ENCODE data around the gene PCDHGA1.
"Not testable (repeated sequence)": the region's sequence is repeated elsewhere in the genome, so short reads cannot be mapped to it uniquely, and the experiment has no call there.

Gene PCDHGA1

DNA sequence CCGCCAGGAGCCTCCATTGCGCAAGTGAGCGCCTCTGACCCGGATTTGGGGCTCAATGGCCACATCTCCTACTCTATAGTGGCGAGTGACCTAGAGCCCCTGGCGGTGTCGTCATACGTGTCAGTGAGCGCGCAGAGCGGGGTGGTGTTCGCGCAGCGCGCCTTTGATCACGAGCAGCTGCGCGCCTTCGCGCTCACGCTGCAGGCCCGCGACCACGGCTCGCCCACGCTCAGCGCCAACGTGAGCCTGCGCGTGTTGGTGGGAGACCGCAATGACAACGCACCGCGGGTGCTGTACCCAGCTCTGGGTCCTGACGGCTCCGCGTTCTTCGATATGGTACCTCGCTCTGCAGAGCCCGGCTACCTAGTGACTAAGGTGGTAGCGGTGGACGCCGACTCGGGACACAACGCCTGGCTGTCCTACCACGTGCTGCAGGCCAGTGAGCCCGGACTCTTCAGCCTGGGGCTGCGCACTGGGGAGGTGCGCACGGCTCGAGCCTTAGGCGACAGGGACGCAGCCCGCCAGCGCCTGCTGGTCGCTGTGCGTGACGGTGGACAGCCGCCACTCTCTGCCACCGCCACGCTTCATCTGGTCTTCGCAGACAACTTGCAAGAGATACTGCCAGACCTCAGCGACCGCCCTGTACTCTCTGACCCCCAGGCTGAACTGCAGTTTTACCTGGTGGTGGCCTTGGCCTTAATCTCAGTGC lies 79.4 kb downstream of the PCDHGA1 start:
- H3K9me3 ChIP-seq (ENCODE audit: control insufficient read depth in 5 of 5, low read length in 5 of 5), result peaks cover 43 to 71% (median 64%) of the 10 kb centered on the region in 5 donors
- H3K36me3 ChIP-seq (ENCODE audit: control insufficient read depth in 5 of 5, insufficient read depth in 5 of 5, low read length in 5 of 5), result no peaks in the 10 kb centered on the region
- H3K9ac ChIP-seq (ENCODE audit: low read length in 5 of 5), result no peak overlapping the region
- H3K4me1 ChIP-seq (ENCODE audit: control insufficient read depth in 5 of 5, insufficient read depth in 5 of 5, low read length in 5 of 5), result peaks cover 0 to 24% (median 22%) of the 10 kb centered on the region in 5 donors
- H3K4me3 ChIP-seq (ENCODE audit: low read depth in 1 of 5, low read length in 5 of 5), result peak overlapping the region; percentile 36 to 59 (median 51)
- H3K27me3 ChIP-seq (ENCODE audit: control insufficient read depth in 5 of 5, insufficient read depth in 4 of 5, low read length in 5 of 5), result peaks cover 0 to 10% (median 5%) of the 10 kb centered on the region in 5 donors
- no peak overlapping the region for H3K27ac ChIP-seq (ENCODE audit: low read depth, low read length)

DNA sequence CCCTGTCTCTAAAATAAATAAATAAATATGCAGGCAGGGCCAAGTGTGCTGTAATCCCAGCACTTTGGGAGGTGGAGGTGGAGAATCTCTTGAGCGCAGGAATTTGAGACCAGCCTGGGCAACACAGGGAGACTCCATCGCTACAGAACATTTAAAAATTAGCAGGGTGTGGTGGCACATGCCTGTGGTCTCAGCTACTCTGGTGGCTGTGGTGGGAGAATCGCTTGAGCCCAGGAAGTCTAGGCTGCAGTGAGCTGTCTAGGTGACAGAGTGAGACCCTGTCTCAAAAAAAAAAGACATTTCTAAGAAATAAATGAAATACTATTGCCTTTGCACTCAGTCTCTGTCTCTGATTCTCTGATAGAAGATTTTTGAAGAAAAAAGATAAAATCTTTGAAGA lies 81.3 kb downstream of the PCDHGA1 start:
- peaks cover 38 to 66% (median 60%) of the 10 kb centered on the region in 5 donors for H3K9me3 ChIP-seq (ENCODE audit: control insufficient read depth in 5 of 5, low read length in 5 of 5)

DNA sequence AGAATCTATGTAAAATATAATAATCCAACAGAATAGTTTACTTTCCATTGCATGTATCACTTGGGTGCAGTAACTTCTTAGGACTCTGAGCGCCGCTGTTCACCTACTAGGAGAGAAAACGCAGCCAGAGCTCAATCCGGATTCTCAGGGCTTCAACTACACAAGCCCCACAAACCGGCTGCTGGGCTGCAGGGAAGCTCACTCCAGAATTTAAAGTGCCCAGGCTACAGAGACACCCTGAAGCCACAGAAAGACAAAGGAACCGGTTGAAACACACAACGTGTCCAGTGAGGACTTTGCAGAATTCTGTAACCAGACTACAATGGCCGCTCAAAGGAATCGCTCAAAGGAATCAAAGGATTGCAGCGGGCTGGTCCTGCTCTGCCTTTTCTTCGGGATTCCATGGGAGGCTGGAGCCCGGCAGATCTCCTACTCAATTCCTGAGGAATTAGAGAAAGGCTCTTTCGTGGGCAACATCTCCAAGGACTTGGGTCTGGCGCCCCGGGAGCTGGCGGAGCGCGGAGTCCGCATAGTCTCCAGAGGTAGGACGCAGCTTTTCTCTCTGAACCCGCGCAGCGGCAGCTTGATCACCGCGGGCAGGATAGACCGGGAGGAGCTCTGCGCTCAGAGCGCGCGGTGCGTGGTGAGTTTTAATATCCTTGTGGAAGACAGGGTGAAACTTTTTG lies 82.7 kb downstream of the PCDHGA1 start, which contains the start of gene PCDHGA10:
TSS of gene PCDHGA10 (plus strand) at position 134 of the 686 bp plus-strand sequence. CDS start at position 323, 189 bp downstream.
- peak within 1 kb of the TSS in 3 of 5 donors; percentile 30 to 56 (median 32) for H3K9ac ChIP-seq (ENCODE audit: low read length in 5 of 5)

More for the DNA sequence above, 81.3 kb downstream of the PCDHGA1 start:
- Histone ChIP-seq H3K4me3 (ENCODE audit: low read depth in 1 of 5, low read length in 5 of 5) (peak overlapping the region in 4 of 5 donors; percentile 5 to 36 (median 10)), H3K4me1 (ENCODE audit: control insufficient read depth in 5 of 5, insufficient read depth in 5 of 5, low read length in 5 of 5) (peaks cover 0 to 24% (median 22%) of the 10 kb centered on the region in 5 donors), H3K9ac (ENCODE audit: low read length in 5 of 5) (no peak overlapping the region), H3K36me3 (ENCODE audit: control insufficient read depth in 5 of 5, insufficient read depth in 5 of 5, low read length in 5 of 5) (no peaks in the 10 kb centered on the region), H3K27me3 (ENCODE audit: control insufficient read depth in 5 of 5, insufficient read depth in 4 of 5, low read length in 5 of 5) (peaks cover 0 to 10% (median 5%) of the 10 kb centered on the region in 5 donors), H3K27ac (ENCODE audit: low read depth, low read length) (no peak overlapping the region)

DNA sequence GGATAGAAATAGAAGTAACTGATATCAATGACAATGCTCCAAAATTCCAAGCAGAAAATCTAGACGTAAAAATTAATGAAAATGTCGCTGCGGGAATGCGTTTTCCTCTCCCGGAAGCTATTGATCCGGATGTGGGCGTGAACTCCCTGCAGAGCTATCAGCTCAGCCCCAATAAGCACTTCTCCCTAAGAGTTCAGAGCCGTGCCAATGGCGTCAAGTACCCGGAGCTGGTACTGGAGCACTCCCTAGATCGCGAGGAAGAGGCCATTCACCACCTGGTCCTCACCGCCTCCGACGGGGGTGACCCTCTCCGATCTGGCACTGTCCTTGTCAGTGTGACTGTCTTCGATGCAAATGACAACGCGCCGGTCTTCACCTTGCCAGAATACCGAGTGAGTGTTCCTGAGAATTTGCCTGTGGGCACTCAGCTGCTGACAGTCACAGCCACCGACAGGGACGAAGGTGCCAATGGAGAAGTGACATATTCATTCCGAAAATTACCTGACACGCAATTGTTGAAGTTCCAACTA lies 83.3 kb downstream of the PCDHGA1 start:
- H3K9ac ChIP-seq (ENCODE audit: low read length in 5 of 5), result peak overlapping the region in 1 of 5 donors; percentile 56
- H3K9me3 ChIP-seq (ENCODE audit: control insufficient read depth in 5 of 5, low read length in 5 of 5), result peaks cover 36 to 65% (median 54%) of the 10 kb centered on the region in 5 donors
- H3K4me1 ChIP-seq (ENCODE audit: control insufficient read depth in 5 of 5, insufficient read depth in 5 of 5, low read length in 5 of 5), result peaks cover 0 to 30% (median 23%) of the 10 kb centered on the region in 5 donors
- H3K36me3 ChIP-seq (ENCODE audit: control insufficient read depth in 5 of 5, insufficient read depth in 5 of 5, low read length in 5 of 5), result no peaks in the 10 kb centered on the region
- no peak overlapping the region for H3K27ac ChIP-seq (ENCODE audit: low read depth, low read length)
- H3K27me3 ChIP-seq (ENCODE audit: control insufficient read depth in 5 of 5, insufficient read depth in 4 of 5, low read length in 5 of 5), result peaks cover 0 to 10% (median 5%) of the 10 kb centered on the region in 5 donors
- H3K4me3 ChIP-seq (ENCODE audit: low read depth in 1 of 5, low read length in 5 of 5), result peak overlapping the region; percentile 56 to 76 (median 68)

More for the DNA sequence above, 82.7 kb downstream of the PCDHGA1 start, which contains the start of gene PCDHGA10:
- no peak within 1 kb of the TSS for H3K27ac ChIP-seq (ENCODE audit: low read depth, low read length)
- peaks cover 33 to 65% (median 52%) of the 10 kb centered on the region in 5 donors for H3K9me3 ChIP-seq (ENCODE audit: control insufficient read depth in 5 of 5, low read length in 5 of 5)
- H3K4me1 ChIP-seq (ENCODE audit: control insufficient read depth in 5 of 5, insufficient read depth in 5 of 5, low read length in 5 of 5), result peaks cover 0 to 27% (median 25%) of the 10 kb centered on the region in 5 donors
- H3K4me3 ChIP-seq (ENCODE audit: low read depth in 1 of 5, low read length in 5 of 5), result peak within 1 kb of the TSS; percentile 56 to 78 (median 68)
- H3K36me3 ChIP-seq (ENCODE audit: control insufficient read depth in 5 of 5, insufficient read depth in 5 of 5, low read length in 5 of 5), result no peaks in the 10 kb centered on the region
- H3K27me3 ChIP-seq (ENCODE audit: control insufficient read depth in 5 of 5, insufficient read depth in 4 of 5, low read length in 5 of 5), result peaks cover 0 to 10% (median 5%) of the 10 kb centered on the region in 5 donors

DNA sequence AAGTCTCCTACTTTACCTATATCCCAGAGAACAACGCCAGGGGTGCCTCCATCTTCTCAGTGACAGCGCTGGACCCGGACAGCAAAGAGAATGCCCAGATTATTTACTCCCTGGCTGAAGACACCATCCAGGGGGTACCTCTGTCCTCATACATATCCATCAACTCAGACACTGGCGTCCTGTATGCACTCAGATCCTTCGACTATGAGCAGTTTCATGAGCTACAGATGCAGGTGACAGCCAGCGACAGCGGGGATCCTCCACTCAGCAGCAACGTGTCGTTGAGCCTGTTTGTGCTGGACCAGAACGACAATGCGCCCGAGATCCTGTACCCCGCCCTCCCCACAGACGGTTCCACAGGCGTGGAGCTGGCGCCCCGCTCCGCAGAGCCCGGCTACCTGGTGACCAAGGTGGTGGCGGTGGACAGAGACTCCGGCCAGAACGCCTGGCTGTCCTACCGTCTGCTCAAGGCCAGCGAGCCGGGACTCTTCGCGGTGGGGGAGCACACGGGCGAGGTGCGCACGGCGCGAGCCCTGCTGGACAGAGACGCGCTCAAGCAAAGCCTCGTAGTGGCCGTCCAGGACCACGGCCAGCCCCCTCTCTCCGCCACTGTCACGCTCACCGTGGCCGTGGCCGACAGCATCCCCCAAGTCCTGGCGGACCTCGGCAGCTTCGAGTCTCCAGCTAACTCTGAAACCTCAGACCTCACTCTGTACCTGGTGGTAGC lies 84.4 kb downstream of the PCDHGA1 start:
- H3K4me1 ChIP-seq (ENCODE audit: control insufficient read depth in 5 of 5, insufficient read depth in 5 of 5, low read length in 5 of 5), result peaks cover 0 to 34% (median 19%) of the 10 kb centered on the region in 5 donors
- H3K27me3 ChIP-seq (ENCODE audit: control insufficient read depth in 5 of 5, insufficient read depth in 4 of 5, low read length in 5 of 5); H3K36me3 ChIP-seq (ENCODE audit: control insufficient read depth in 5 of 5, insufficient read depth in 5 of 5, low read length in 5 of 5); H3K27ac ChIP-seq (ENCODE audit: low read depth, low read length); H3K9ac ChIP-seq (ENCODE audit: low read length in 5 of 5): not testable (repeated sequence)
- peaks cover 42 to 65% (median 55%) of the 10 kb centered on the region in 5 donors for H3K9me3 ChIP-seq (ENCODE audit: control insufficient read depth in 5 of 5, low read length in 5 of 5)
- H3K4me3 ChIP-seq (ENCODE audit: low read depth in 1 of 5, low read length in 5 of 5), result peak overlapping the region in 3 of 5 donors; percentile 20 to 63 (median 46)

DNA sequence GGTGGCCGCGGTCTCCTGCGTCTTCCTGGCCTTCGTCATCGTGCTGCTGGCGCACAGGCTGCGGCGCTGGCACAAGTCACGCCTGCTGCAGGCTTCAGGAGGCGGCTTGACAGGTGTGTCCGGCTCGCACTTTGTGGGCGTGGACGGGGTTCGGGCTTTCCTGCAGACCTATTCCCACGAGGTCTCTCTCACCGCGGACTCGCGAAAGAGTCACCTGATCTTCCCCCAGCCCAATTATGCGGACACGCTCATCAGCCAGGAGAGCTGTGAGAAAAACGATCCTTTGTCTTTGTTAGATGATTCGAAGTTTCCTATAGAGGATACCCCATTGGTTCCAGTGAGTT lies 84.9 kb downstream of the PCDHGA1 start:
- not testable (repeated sequence) for H3K9ac ChIP-seq (ENCODE audit: low read length in 5 of 5); H3K27ac ChIP-seq (ENCODE audit: low read depth, low read length); H3K36me3 ChIP-seq (ENCODE audit: control insufficient read depth in 5 of 5, insufficient read depth in 5 of 5, low read length in 5 of 5); H3K27me3 ChIP-seq (ENCODE audit: control insufficient read depth in 5 of 5, insufficient read depth in 4 of 5, low read length in 5 of 5)
- Histone ChIP-seq H3K4me3 (ENCODE audit: low read depth in 1 of 5, low read length in 5 of 5) (peak overlapping the region in 1 of 5 donors; percentile 12), H3K4me1 (ENCODE audit: control insufficient read depth in 5 of 5, insufficient read depth in 5 of 5, low read length in 5 of 5) (peaks cover 0 to 29% (median 15%) of the 10 kb centered on the region in 5 donors), H3K9me3 (ENCODE audit: control insufficient read depth in 5 of 5, low read length in 5 of 5) (peaks cover 41 to 64% (median 55%) of the 10 kb centered on the region in 5 donors)

DNA sequence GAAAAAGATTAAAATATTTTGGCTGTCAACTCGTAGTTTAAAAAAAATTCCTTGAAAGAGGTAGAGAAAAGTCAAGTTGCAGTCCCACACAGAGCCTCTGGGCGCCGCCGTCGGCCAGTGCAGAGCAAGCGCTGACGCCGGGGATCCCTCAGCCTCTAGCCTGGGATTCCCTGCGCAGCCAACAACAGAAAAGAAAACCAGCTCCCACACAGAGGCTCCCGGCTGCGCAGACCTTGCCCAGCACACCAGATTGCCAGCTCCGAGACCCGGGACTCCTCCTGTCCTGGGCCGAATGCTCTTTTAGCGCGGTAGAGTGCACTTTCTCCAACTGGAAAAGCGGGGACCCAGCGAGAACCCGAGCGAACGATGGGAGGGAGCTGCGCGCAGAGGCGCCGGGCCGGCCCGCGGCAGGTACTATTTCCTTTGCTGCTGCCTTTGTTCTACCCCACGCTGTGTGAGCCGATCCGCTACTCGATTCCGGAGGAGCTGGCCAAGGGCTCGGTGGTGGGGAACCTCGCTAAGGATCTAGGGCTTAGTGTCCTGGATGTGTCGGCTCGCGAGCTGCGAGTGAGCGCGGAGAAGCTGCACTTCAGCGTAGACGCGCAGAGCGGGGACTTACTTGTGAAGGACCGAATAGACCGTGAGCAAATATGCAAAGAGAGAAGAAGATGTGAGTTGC lies 87.3 kb downstream of the PCDHGA1 start, which contains the start of gene PCDHGB7:
TSS of gene PCDHGB7 (plus strand) at position 184 of the 679 bp plus-strand sequence. CDS start at position 367, 183 bp downstream.
- peaks cover 0 to 38% (median 21%) of the 10 kb centered on the region in 5 donors for H3K4me1 ChIP-seq (ENCODE audit: control insufficient read depth in 5 of 5, insufficient read depth in 5 of 5, low read length in 5 of 5)
- H3K9ac ChIP-seq (ENCODE audit: low read length in 5 of 5), result peak within 1 kb of the TSS in 2 of 5 donors; percentile 9 to 38
- peaks cover 44 to 73% (median 66%) of the 10 kb centered on the region in 5 donors for H3K9me3 ChIP-seq (ENCODE audit: control insufficient read depth in 5 of 5, low read length in 5 of 5)
- H3K27ac ChIP-seq (ENCODE audit: low read depth, low read length); H3K36me3 ChIP-seq (ENCODE audit: control insufficient read depth in 5 of 5, insufficient read depth in 5 of 5, low read length in 5 of 5); H3K27me3 ChIP-seq (ENCODE audit: control insufficient read depth in 5 of 5, insufficient read depth in 4 of 5, low read length in 5 of 5): not testable (repeated sequence)
- peak within 1 kb of the TSS; percentile 45 to 68 (median 60) for H3K4me3 ChIP-seq (ENCODE audit: low read depth in 1 of 5, low read length in 5 of 5)

DNA sequence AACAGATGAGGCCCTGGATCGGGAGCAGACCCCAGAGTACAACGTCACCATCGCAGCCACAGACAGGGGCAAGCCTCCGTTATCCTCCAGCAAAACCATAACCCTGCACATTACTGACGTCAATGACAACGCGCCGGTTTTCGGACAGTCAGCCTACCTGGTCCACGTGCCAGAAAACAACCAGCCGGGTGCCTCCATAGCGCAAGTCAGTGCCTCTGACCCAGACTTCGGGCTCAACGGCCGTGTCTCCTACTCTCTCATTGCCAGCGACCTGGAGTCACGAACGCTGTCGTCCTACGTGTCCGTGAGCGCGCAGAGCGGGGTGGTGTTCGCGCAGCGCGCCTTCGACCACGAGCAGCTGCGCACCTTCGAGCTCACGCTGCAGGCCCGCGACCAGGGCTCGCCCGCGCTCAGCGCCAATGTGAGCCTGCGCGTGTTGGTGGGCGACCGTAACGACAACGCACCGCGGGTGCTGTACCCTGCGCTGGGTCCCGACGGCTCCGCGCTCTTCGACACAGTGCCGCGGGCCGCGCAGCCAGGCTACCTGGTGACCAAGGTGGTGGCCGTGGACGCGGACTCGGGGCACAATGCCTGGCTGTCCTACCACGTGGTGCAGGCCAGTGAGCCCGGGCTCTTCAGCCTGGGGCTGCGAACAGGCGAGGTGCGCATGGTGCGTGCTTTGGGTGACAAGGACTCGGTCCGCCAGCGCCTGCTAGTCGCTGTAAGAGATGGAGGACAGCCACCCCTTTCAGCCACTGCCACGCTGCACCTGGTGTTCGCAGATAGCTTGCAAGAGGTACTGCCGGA lies 89.0 kb downstream of the PCDHGA1 start:
- Histone ChIP-seq H3K36me3 (ENCODE audit: control insufficient read depth in 5 of 5, insufficient read depth in 5 of 5, low read length in 5 of 5) (no peaks in the 10 kb centered on the region), H3K27me3 (ENCODE audit: control insufficient read depth in 5 of 5, insufficient read depth in 4 of 5, low read length in 5 of 5) (peaks cover 0 to 10% (median 6%) of the 10 kb centered on the region in 5 donors), H3K9me3 (ENCODE audit: control insufficient read depth in 5 of 5, low read length in 5 of 5) (peaks cover 43 to 72% (median 65%) of the 10 kb centered on the region in 5 donors), H3K27ac (ENCODE audit: low read depth, low read length) (no peak overlapping the region), H3K4me1 (ENCODE audit: control insufficient read depth in 5 of 5, insufficient read depth in 5 of 5, low read length in 5 of 5) (peaks cover 0 to 34% (median 14%) of the 10 kb centered on the region in 5 donors), H3K4me3 (ENCODE audit: low read depth in 1 of 5, low read length in 5 of 5) (peak overlapping the region; percentile 45 to 68 (median 60)), H3K9ac (ENCODE audit: low read length in 5 of 5) (no peak overlapping the region)

All from subcutaneous abdominal adipose tissue (tissue), 5 donors.